ENCODE measurements around the gene EYA4.

GRCh38 chr6:133377219-133377618 is 136.1 kb downstream of the EYA4 start:
- TF ChIP-seq CTCF (conservative IDR thresholded peaks at IDR 0.05; ENCODE audit: low read length) (no peak), EZH2phosphoT487 (IDR thresholded peaks at IDR 0.05; ENCODE audit: borderline replicate concordance, low read depth, low read length) (no peak)

Data from OCI-LY7 (cell line).